GM18867 (cell line): ENCODE data around the gene SOST.

Experiments
- ATAC-seq: cut with Tn5 transposase; IDR thresholded peaks from one replicate; pipeline ENCODE4 v1.9.1; 2021; ENCODE audit warnings: mild to moderate bottlenecking, moderate library complexity; ENCODE audit not compliant: unreplicated experiment

SOST gene

DNA sequence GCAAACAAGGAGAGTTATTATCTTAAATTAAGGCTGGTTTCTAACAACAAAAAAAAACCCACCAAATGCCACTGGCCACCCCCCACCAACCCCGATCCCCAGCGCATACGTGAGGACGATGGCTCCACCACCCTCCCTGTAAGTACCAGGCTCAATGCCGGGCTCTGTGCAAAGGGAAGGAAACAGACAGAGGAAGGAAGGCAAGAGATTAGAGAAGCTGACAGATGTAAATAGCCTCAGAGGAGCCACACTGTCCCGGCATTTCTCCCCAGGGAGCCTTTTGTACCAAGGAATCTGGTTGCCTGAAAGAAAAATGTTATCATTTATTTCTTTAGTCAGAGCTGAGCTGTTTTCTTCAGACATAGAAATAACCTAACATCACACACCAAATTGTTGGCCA, 13.1 kb downstream of the SOST start:
- ATAC-seq, result no peak

- ATAC-seq, result no peak
Observed at GRCh38 chr17:43741636-43742035, 17.0 kb downstream of the SOST start.

- no peak for ATAC-seq
Observed at GRCh38 chr17:43740541-43740940, 18.1 kb downstream of the SOST start.

DNA sequence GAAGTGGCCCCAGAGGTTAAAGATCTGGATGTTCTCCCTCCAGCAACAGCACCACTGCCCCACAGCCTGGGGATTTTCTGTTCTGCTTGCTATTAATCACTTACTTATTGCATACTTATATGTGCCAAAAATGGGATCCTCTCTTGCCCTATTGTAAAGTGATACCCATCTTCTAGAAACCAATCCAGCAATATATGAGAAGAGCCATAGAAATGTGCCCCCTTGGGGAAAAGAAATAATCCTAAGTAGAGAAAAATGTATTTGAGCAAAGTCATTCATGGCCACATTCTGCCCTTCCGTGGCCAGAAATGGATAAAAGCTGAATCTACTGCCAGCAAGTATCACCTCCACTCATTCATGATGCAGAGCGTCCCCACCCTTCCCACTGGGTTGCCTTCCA, 20.9 kb downstream of the SOST start:
- ATAC-seq, result no peak

DNA sequence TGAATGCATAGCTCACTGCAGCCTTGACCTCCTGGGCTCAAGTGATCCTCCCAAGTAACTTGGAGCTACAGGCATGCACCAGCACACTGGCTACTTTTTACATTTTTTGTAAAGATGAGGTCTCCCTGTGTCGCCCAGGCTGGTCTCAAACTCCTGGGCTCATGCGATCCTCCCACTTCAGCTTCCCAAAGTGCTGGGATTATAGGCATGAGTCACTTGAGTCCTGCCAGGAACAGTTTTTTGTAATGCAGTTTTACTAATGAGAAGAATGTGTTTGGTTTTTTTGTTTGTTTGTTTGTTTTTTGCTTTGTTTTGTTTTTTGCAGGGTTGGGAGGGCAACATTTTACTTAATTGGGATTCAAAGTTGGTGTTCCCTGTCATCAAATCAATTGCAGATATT, 22.2 kb downstream of the SOST start:
- no peak for ATAC-seq

DNA sequence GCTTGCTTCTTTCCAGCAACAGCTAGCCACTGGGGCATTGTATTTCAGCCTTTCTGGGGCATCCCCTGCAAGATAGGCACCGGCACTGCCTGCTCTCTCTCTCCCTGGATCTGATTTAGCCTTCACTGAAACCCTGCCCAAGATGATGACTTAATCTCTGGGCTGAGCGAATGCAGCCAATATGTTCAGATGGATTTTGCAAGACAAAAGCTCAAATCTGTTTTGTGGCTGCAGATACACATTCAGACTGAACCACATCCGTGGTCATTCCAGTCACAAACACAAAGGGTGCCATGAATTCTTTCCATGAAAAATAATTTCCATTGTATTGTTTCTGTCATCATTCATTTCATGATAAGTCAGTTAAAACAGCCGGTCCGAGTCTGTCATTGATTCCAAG, 24.2 kb downstream of the SOST start:
- no peak for ATAC-seq

- ATAC-seq, result no peak
Observed at GRCh38 chr17:43733956-43734355, 24.6 kb downstream of the SOST start.

GRCh38 chr17:43732958-43733357, 25.6 kb downstream of the SOST start:
- no peak for ATAC-seq

GRCh38 chr17:43728081-43728480, 30.5 kb downstream of the SOST start:
- no peak for ATAC-seq

GRCh38 chr17:43723697-43724359, 34.8 kb downstream of the SOST start:
- no peak for ATAC-seq

- ATAC-seq, result no peak
Observed at GRCh38 chr17:43722870-43723665, 35.5 kb downstream of the SOST start.

GRCh38 chr17:43722269-43722619, 36.3 kb downstream of the SOST start:
- ATAC-seq, result no peak

DNA sequence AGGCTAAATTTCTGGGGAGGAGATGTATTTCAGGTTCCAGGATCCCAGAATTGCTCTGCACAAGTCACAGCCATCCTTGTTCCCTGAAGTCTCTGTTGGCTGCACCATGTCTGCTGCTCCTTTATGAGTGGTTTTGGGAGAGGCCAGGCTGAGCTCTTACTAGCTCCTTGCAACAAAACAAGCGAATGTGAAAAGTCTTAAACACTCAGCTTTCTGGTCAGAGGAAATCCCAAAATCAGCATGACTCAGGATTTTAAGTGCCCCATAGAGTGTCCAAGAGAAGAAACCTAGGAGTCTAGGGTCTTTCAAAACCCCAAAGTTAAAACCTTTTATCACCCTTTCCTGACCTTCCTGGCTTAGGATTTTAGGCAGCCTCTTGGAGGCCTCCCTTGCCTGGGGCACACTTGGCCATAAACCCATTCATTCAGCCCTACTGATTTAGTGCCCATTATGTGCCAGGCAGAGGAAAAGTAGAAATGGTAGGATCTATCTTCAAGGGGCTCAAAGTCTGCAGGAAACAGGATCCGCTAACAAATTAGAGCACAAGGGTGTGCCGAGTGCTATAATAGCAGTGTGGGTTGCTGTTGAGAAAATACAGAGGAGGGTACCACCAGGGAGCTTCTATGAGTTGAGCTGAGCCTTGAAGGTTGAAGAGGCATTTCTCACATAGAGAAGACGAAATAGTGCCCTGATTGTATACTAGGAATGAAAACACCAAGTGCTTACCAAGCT, 36.9 kb downstream of the SOST start:
- ATAC-seq, result no peak

DNA sequence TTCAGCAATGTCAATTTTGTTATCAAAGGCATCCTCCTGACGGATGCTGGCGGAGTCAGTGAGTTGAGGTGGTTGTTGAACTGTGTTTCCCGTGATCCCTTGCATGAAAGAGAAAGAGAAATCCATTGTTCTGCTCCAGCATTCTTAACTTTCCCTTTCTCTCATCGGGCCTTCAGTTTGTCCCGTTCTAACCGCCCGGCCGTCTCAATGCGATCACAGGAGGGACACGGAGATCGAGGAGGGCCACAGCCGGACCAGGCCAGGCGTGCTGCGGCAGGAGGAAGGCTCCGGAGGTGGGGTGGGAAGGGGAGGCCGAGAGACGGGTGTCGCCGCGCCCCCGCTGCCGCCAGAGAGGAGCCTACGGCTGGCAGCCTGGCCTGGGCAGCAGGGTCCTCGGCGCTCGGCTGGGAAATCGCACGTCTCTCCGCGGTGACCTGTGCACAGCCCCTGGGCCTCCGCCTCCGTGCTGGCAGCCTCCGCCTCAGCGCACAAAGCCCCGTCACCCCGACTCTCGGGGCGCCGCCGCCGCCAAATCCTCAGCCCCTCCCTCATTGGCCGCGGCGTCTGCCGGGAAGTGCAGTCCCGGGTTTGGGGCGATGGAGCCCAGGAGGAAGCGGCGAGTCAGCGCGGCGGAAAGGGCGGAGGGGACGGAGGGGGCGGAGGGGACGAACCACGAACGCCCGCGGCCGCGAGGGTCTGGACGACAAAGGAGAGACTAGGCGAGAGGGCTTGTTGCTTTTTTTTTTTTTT, 38.1 kb downstream of the SOST start:
- peak; percentile 74 for ATAC-seq

- ATAC-seq, result no peak
Observed at GRCh38 chr17:43719578-43719977, 39.0 kb downstream of the SOST start.

DNA sequence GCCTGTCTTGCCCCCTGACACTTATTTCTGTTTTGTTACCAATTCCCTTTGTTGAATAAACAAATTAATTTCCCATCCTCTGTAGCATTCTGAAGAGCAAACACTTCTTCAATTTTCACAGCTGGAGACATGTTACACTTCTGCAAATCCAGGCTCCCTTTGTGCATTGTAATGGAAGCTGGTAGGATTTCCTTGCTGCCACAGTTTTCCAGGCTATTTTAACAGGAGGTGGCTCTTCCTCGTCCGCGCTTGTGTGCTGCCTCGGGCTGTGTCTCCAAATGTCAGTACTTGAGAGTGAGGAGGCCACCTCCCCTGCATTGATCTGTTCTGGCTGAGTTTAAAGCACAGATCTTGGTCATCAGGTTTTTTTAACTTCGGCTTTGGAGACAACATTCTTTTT, 40.0 kb downstream of the SOST start:
- no peak for ATAC-seq

DNA sequence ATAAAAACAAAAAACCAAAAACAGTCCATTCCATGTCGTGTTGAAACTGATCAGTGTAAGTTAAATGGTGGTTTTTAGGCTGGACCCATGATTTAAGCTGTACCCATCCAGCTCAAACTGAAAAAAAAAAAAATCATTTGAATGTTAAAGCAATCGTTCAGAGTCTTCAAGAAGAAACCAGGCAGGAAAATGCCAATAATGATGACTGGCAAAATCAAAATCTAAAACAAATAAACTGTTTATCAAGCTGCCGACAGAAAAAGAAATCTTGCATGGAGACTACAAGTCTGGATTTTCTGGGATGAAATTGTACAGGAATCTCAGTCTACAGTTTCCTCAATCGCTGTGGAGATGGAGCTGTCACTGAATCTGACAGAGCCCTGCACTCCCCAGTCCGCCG, 40.7 kb downstream of the SOST start:
- ATAC-seq, result no peak

GRCh38 chr17:43714465-43715149, 44.0 kb downstream of the SOST start:
- no peak for ATAC-seq

DNA sequence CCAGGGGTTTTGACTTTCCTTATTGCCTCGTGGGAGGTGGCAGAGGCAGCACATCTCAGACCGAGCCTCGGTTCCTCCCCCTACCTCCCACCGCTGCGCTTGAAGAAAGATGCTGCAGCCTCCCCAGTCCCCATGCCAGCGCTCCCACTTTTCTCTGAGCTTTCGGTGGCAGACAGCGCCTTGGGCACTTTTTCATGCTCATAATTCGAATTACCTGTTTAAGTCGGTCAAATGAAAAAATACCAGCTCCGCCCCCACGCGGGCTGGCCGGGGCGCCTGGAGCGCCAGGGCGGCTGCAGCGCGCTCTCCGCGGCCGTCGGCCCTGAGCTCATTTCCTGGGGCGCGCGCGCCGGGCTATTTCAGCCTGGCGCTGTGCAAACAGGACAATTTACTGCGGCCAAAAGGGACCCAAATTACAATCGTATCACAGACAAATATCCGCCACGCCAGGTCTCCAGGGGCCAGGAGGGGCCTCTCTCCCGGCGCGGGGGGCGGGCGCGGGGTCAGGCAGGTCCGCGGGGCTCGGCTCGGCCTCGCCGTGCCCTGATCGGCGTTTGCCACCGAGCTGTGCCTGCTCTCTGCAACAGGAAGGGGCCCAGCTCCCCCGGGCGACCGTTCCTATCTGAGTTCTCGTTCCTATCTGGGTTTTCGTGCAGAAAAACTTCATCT, 45.0 kb downstream of the SOST start:
- no peak for ATAC-seq

DNA sequence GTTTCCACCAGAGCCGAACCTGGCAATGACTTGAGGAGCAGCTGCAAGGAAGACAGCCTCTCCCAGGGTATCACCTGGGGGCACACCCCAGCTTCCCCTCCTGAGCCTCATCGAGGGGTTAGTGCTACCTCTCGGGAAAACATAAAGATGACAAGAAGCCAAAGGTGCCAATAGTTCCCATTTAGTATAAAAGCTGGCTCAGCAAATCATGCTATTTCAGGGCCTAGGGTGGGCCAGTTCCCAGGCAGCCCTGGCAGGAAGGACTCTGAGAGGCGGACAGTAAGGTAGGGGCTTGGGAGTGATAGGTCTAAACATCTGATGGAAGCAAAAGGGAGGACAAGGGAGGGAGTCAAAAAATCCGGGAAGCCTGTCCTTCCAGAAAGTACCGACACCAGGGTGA, 46.2 kb downstream of the SOST start:
- ATAC-seq, result no peak
